ENCODE measurements around the gene ACTMAP.

DNA sequence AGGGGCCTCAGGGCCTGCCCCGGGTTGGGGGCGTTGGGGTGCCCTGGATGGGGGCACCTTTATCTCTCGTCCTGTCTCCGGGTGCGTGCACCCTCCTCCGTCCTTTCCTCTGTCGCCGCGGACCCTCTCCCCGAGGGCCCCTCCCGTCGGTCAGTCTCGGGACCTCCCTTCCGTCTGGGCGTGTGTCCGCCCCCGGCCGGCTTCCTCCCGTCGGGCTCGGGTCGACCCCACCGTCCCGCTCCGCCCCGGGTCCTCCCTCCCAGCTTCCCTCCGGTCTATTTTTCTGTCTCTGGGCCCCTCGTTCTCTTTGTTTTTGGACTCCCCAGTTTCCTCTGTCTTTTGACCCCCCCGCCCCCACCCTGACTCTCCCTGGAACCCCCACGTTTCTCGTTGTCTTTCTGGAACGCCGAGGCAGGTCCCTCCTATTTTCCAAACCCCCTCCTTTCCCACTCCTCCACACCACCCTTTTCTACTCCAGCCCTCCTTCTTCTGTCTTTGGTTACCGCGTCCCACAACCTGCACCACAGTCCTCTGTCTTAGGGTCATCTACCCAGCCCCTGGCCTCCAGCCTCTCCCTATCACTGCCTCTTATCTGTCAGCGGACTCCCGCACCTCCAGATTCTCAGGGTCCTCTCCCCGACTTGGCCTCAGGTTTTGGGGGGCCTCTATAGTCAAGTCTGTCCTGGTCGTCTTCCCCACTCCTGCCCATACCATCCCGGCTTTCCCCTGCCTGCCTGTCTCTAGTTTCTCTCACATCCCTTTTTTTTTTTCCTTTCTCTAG is 49.5 kb upstream of the ACTMAP start:
- TF ChIP-seq, protein P1, sequence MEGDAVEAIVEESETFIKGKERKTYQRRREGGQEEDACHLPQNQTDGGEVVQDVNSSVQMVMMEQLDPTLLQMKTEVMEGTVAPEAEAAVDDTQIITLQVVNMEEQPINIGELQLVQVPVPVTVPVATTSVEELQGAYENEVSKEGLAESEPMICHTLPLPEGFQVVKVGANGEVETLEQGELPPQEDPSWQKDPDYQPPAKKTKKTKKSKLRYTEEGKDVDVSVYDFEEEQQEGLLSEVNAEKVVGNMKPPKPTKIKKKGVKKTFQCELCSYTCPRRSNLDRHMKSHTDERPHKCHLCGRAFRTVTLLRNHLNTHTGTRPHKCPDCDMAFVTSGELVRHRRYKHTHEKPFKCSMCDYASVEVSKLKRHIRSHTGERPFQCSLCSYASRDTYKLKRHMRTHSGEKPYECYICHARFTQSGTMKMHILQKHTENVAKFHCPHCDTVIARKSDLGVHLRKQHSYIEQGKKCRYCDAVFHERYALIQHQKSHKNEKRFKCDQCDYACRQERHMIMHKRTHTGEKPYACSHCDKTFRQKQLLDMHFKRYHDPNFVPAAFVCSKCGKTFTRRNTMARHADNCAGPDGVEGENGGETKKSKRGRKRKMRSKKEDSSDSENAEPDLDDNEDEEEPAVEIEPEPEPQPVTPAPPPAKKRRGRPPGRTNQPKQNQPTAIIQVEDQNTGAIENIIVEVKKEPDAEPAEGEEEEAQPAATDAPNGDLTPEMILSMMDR (IDR thresholded peaks at IDR 0.05; ENCODE audit: insufficient read depth, low read depth, low read length), result no peak
- TF ChIP-seq EZH2 (IDR thresholded peaks at IDR 0.05; ENCODE audit: insufficient read depth, low read length), result no peak

All from astrocyte (in vitro differentiated cells and primary cell).